Measurements from ENCODE around the gene ICAM3.

The ICAM3 gene

DNA sequence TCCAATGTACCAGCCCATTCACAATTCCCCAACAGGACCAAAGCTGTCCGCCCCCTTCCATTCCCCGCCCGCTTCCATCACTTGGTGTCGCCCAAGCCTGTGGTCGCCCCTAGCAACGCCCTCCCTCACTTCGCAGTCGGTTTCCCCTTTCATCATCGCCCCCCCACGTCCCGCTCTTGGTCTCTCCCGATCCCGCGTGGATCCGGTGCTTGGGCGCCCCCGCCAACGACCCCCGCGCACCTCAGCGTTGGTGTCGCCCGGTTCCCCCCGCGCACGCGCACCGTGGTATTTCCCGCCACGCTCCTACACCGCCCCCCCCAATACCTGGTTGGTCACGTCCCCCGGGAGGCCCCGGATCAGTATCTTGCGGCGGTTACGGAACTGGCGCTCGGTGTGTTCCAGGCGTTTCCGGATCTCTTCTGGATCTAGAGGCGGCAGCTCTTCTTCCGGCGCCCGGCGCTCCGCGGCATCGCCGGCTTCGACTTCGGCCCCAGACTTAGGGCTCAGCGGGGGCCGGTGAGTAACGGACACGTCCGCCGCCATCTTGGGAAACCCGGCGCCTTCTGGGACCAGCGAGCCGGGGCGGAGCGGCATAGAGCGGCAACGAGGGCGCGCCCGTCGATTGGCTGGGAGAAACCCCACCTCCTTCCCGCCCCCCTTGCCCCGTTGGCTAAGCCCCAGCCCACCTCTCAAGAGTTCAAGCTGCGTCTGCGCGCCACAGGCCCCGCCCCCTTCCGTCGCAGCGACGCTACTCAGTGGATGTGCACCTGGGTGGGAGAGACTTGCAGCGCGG, 6.3 kb downstream of the ICAM3 start, which contains the start of gene RAVER1:
RAVER1 (minus strand) TSS at position 565 of the 793 bp plus-strand sequence; CDS start at position 543, 22 bp downstream.
- Histone ChIP-seq H2AFZ (ENCODE audit: low read depth, low read length) (peak within 1 kb of the TSS; percentile 89), H3K4me3 (ENCODE audit: low read depth in 1 of 2, low read length in 2 of 2) (peak within 1 kb of the TSS; percentile 59 to 94), H3K36me3 (ENCODE audit: insufficient read depth, low read length) (peaks cover 53% of the 10 kb centered on the region), H3K27ac (ENCODE audit: low read length) (peak within 1 kb of the TSS; percentile 99), H3K79me2 (ENCODE audit: insufficient read depth, low read length) (peaks cover 68% of the 10 kb centered on the region), H3K4me2 (ENCODE audit: insufficient read depth, low read length) (peak within 1 kb of the TSS; percentile 96), H3K27me3 (ENCODE audit: insufficient read depth, low read length, poor library complexity) (no peaks in the 10 kb centered on the region), H3K9me3 (ENCODE audit: insufficient read depth, low read length, severe bottlenecking) (no peaks in the 10 kb centered on the region), H3K9ac (ENCODE audit: low read depth, low read length) (peak within 1 kb of the TSS; percentile 98), H3K4me1 (ENCODE audit: insufficient read depth, low read length) (peaks cover 29% of the 10 kb centered on the region), H4K20me1 (ENCODE audit: insufficient read depth, low read length) (peaks cover 43% of the 10 kb centered on the region)
- TF ChIP-seq, protein P1, sequence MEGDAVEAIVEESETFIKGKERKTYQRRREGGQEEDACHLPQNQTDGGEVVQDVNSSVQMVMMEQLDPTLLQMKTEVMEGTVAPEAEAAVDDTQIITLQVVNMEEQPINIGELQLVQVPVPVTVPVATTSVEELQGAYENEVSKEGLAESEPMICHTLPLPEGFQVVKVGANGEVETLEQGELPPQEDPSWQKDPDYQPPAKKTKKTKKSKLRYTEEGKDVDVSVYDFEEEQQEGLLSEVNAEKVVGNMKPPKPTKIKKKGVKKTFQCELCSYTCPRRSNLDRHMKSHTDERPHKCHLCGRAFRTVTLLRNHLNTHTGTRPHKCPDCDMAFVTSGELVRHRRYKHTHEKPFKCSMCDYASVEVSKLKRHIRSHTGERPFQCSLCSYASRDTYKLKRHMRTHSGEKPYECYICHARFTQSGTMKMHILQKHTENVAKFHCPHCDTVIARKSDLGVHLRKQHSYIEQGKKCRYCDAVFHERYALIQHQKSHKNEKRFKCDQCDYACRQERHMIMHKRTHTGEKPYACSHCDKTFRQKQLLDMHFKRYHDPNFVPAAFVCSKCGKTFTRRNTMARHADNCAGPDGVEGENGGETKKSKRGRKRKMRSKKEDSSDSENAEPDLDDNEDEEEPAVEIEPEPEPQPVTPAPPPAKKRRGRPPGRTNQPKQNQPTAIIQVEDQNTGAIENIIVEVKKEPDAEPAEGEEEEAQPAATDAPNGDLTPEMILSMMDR (IDR thresholded peaks at IDR 0.05; ENCODE audit: borderline replicate concordance, extremely low read depth, low read length, poor library complexity, severe bottlenecking), result no peak
- no peak for TF ChIP-seq EZH2 (IDR thresholded peaks at IDR 0.05; ENCODE audit: borderline replicate concordance, low read depth, low read length, severe bottlenecking)
- ATAC-seq (ENCODE audit: insufficient read depth, low read depth) (peak; percentile 91), DNase-seq (peak; percentile 99)

DNA sequence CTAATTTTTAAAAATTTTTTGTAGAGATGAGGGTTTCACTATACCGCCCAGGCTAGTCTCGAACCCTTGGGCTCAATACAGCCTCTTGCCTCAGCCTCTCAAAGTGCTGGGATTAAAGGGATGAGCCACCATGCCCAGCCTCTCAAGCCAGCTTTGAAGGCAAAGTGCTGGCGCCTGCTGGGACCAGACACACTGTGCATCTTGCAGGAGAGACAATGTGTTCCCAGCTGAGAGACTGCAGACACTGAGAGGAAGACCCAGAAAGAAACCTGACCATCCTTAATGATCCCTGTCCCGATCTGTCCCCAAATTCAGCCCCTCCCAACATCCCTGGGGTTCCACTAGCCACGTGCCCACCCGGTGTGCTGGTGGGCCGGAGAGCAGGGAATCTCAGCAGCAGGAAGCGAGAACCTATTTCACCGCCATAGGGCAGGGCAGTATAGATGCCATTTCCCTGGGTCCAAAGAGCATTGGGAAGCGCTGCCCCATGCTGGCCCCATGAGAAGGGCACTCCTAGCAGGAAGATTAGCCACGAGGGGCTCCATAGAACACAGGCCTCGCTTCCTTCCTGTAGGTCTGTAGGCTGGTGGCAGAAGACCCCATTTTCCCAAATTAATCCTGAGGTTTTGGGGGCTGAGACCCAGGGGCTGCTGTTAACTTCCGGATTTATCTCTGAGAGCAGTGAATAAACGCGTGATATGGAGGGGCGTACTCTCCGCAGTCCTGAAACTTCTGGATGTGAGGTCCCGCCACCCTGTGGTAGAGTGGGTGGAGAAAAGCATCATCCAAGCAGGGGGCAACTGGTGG, 7.1 kb downstream of the ICAM3 start:
- ATAC-seq (ENCODE audit: insufficient read depth, low read depth) (no peak; the same call in 2 of the 3 replicates), DNase-seq (no peak)
- H3K4me3 ChIP-seq (ENCODE audit: low read depth in 1 of 2, low read length in 2 of 2), result peak overlapping the region; percentile 59 to 94
- peak overlapping the region; percentile 96 for H3K4me2 ChIP-seq (ENCODE audit: insufficient read depth, low read length)
- H3K9me3 ChIP-seq (ENCODE audit: insufficient read depth, low read length, severe bottlenecking), result no peaks in the 10 kb centered on the region
- no peaks in the 10 kb centered on the region for H3K27me3 ChIP-seq (ENCODE audit: insufficient read depth, low read length, poor library complexity)
- peak overlapping the region; percentile 98 for H3K9ac ChIP-seq (ENCODE audit: low read depth, low read length)
- peaks cover 51% of the 10 kb centered on the region for H4K20me1 ChIP-seq (ENCODE audit: insufficient read depth, low read length)
- H3K36me3 ChIP-seq (ENCODE audit: insufficient read depth, low read length), result peaks cover 61% of the 10 kb centered on the region
- H3K4me1 ChIP-seq (ENCODE audit: insufficient read depth, low read length), result peaks cover 28% of the 10 kb centered on the region
- H3K79me2 ChIP-seq (ENCODE audit: insufficient read depth, low read length), result peaks cover 76% of the 10 kb centered on the region
- TF ChIP-seq, protein P1 (IDR thresholded peaks at IDR 0.05; ENCODE audit: borderline replicate concordance, extremely low read depth, low read length, poor library complexity, severe bottlenecking), result peak; percentile 35
- TF ChIP-seq EZH2 (IDR thresholded peaks at IDR 0.05; ENCODE audit: borderline replicate concordance, low read depth, low read length, severe bottlenecking), result no peak
- peak overlapping the region; percentile 99 for H3K27ac ChIP-seq (ENCODE audit: low read length)
- peak overlapping the region; percentile 89 for H2AFZ ChIP-seq (ENCODE audit: low read depth, low read length)

DNA sequence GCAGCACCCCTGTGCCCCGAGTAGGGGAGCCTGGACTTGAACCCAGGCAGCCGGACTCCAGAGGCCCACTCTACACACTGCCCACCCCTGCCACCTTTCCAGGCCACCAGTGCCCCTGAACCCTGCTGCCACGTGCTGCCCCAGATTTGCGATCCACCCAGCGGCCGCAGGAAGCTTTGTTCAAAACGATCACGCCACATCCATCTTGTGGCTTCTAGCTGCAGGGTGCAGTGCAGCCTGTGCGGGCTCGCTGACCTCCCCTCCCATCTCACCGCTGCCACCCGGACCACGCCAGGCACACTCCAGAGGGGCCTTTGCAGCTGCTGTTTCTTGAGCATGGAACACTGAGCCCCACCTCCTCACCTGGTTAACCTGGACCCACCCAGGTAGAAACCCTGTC, 9.9 kb downstream of the ICAM3 start:
- peaks cover 55% of the 10 kb centered on the region for H4K20me1 ChIP-seq (ENCODE audit: insufficient read depth, low read length)
- no peak overlapping the region for H3K4me2 ChIP-seq (ENCODE audit: insufficient read depth, low read length)
- H3K36me3 ChIP-seq (ENCODE audit: insufficient read depth, low read length), result peaks cover 80% of the 10 kb centered on the region
- no peak for TF ChIP-seq EZH2 (IDR thresholded peaks at IDR 0.05; ENCODE audit: borderline replicate concordance, low read depth, low read length, severe bottlenecking)
- H2AFZ ChIP-seq (ENCODE audit: low read depth, low read length), result no peak overlapping the region
- H3K9me3 ChIP-seq (ENCODE audit: insufficient read depth, low read length, severe bottlenecking), result no peaks in the 10 kb centered on the region
- ATAC-seq (ENCODE audit: insufficient read depth, low read depth) (no peak), DNase-seq (no peak)
- H3K27ac ChIP-seq (ENCODE audit: low read length), result no peak overlapping the region
- H3K4me3 ChIP-seq (ENCODE audit: low read depth in 1 of 2, low read length in 2 of 2), result no peak overlapping the region
- no peaks in the 10 kb centered on the region for H3K27me3 ChIP-seq (ENCODE audit: insufficient read depth, low read length, poor library complexity)
- peaks cover 25% of the 10 kb centered on the region for H3K4me1 ChIP-seq (ENCODE audit: insufficient read depth, low read length)
- peaks cover 72% of the 10 kb centered on the region for H3K79me2 ChIP-seq (ENCODE audit: insufficient read depth, low read length)
- no peak overlapping the region for H3K9ac ChIP-seq (ENCODE audit: low read depth, low read length)

All from DND-41 (cell line).